ENCODE results near the gene GDF3.

DNA sequence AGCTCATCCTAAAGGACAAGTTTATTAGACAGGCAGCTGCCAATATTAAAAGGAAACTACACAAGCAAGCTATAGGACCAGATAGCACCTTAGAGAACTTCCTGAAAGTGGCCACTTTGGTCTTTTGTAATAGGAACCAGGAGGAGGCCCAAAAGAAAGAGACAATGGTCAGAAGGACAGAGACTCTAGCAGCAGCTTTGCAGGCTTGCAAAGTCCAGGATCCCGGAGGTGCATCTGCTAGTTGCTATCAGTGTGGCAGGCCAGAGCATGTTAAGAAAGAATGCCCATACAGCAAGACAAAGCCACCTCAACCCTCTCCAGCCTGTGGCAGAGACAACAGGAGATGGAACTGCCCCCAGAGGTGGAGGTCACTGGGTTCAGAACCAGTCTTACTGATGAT, 53.3 kb downstream of the GDF3 start:
- no peak for TF ChIP-seq CTCF (IDR thresholded peaks at IDR 0.05)
- no peak for TF ChIP-seq POLR2A (IDR thresholded peaks at IDR 0.05)
- TF ChIP-seq POLR2AphosphoS5 (IDR thresholded peaks at IDR 0.05) = no peak
- TF ChIP-seq EP300 (IDR thresholded peaks at IDR 0.05) = no peak

Data from stomach (tissue), 4 donors.